SU-DHL-6 (cell line): ENCODE results near the gene TMEM175.

Experiments
- H2AFZ ChIP-seq: fragments of 200-600 bp; sonication (generic); 2 replicates; pipeline ENCODE4 v1.6.1; 2014; ENCODE audit warnings: low read depth, mild to moderate bottlenecking, moderate library complexity, mixed read lengths, antibody characterized with exemption, low read length; ENCODE audit not compliant: severe bottlenecking
- H3F3A ChIP-seq: fragments of 200-600 bp; shearing (Covaris generic); 2 replicates; pipeline ENCODE4 v1.6.0; 2016; ENCODE audit warnings: antibody characterized with exemption, mild to moderate bottlenecking; ENCODE audit not compliant: insufficient read depth
- H3K27ac ChIP-seq: fragments of 200-600 bp; sonication (generic); 2 replicates; pipeline ENCODE4 v1.5.1; 2016; ENCODE audit warnings: low read depth, mild to moderate bottlenecking, low read length, moderate library complexity, mixed read lengths
- H3K27me3 ChIP-seq: fragments of 200-600 bp; sonication (generic), shearing (Covaris generic); 2 replicates; pipeline ENCODE4 v1.6.0; 2014; ENCODE audit warnings: mild to moderate bottlenecking, low read length
- H3K36me3 ChIP-seq: fragments of 200-600 bp; sonication (generic); 2 replicates; pipeline ENCODE4 v1.6.1; 2014; ENCODE audit warnings: mild to moderate bottlenecking, low read length, mixed read lengths
- H3K4me2 ChIP-seq: fragments of 300-600, 200-600 bp; shearing (Covaris generic), sonication (generic); 2 replicates; pipeline ENCODE4 v1.6.0; 2014; ENCODE audit warnings: low read length, low read depth, mild to moderate bottlenecking; ENCODE audit not compliant: poor library complexity, severe bottlenecking
- H3K4me3 ChIP-seq: fragments of 200-600 bp; sonication (generic); 2 replicates; pipeline ENCODE4 v1.5.1; 2014; ENCODE audit warnings: antibody characterized with exemption, low read length, mild to moderate bottlenecking, mixed read lengths; ENCODE audit not compliant: insufficient read depth, poor library complexity, severe bottlenecking
- H3K79me2 ChIP-seq: fragments of 200-600 bp; sonication (generic); 2 replicates; pipeline ENCODE4 v1.6.1; 2014; ENCODE audit warnings: mild to moderate bottlenecking, low read length, moderate library complexity; ENCODE audit not compliant: insufficient read depth
- H3K9ac ChIP-seq: fragments of 200-600 bp; sonication (generic); 2 replicates; pipeline ENCODE4 v1.7.0; 2014; ENCODE audit warnings: mild to moderate bottlenecking, low read length
- H3K9me2 ChIP-seq: fragments of 200-600 bp; sonication (generic); replicated peaks from 2 replicates; pipeline ENCODE4 v1.6.1; 2014; ENCODE audit warnings: low read length; ENCODE audit not compliant: insufficient read depth
- H3K9me3 ChIP-seq: fragments of 200-600 bp; sonication (generic); 2 replicates; pipeline ENCODE4 v1.6.1; 2014; ENCODE audit warnings: low read length, mixed read lengths; ENCODE audit not compliant: insufficient read depth
- H4K20me1 ChIP-seq: fragments of 200-600 bp; sonication (generic); 2 replicates; pipeline ENCODE4 v1.6.1; 2014; ENCODE audit warnings: low read depth, mild to moderate bottlenecking, antibody characterized with exemption, low read length, moderate library complexity, mixed read lengths
- CTCF ChIP-seq: fragments of 200-600 bp; sonication (generic); IDR thresholded peaks from one replicate; pipeline ENCODE4 v1.5.1; 2017; ENCODE audit warnings: antibody characterized with exemption, mild to moderate bottlenecking, low read length, moderate library complexity; ENCODE audit not compliant: insufficient read depth, poor library complexity, severe bottlenecking
- EZH2phosphoT487 ChIP-seq: fragments of 200-600 bp; sonication (generic), shearing (Covaris generic); conservative IDR thresholded peaks from 2 replicates; pipeline ENCODE4 v1.6.1; 2018; ENCODE audit warnings: mild to moderate bottlenecking, antibody characterized with exemption, low read length, moderate library complexity, mixed read lengths

Gene TMEM175

GRCh38 chr4:905485-906338 lies 26.5 kb upstream of the TMEM175 start:
- TF ChIP-seq EZH2phosphoT487 = no peak
- no peak for TF ChIP-seq CTCF
- Histone ChIP-seq H3K4me2 (no peak overlapping the region), H4K20me1 (no peaks in the 10 kb centered on the region), H3K4me3 (no peak overlapping the region), H3K9me3 (no peaks in the 10 kb centered on the region), H3K79me2 (peaks cover 3% of the 10 kb centered on the region; the same call in 1 of the 2 replicates), H3K27me3 (no peaks in the 10 kb centered on the region), H3F3A (no peaks in the 10 kb centered on the region), H3K36me3 (no peaks in the 10 kb centered on the region), H2AFZ (no peak overlapping the region), H3K9ac (no peak overlapping the region), H3K9me2 (no peaks in the 10 kb centered on the region), H3K27ac (no peak overlapping the region)

GRCh38 chr4:906339-907102 lies 25.7 kb upstream of the TMEM175 start:
- TF ChIP-seq EZH2phosphoT487 (no peak), CTCF (no peak)
- H3K27ac ChIP-seq = no peak overlapping the region
- no peaks in the 10 kb centered on the region for H3K9me2 ChIP-seq
- H4K20me1 ChIP-seq = no peaks in the 10 kb centered on the region
- H3K79me2 ChIP-seq = peaks cover 6% of the 10 kb centered on the region; the same call in 1 of the 2 replicates
- H3K9ac ChIP-seq = no peak overlapping the region
- H3K4me2 ChIP-seq = no peak overlapping the region
- no peak overlapping the region for H2AFZ ChIP-seq
- H3K4me3 ChIP-seq = no peak overlapping the region
- H3F3A ChIP-seq = no peaks in the 10 kb centered on the region
- H3K36me3 ChIP-seq = no peaks in the 10 kb centered on the region
- H3K27me3 ChIP-seq = no peaks in the 10 kb centered on the region
- no peaks in the 10 kb centered on the region for H3K9me3 ChIP-seq

GRCh38 chr4:907103-907400 lies 25.2 kb upstream of the TMEM175 start:
- H3K36me3 ChIP-seq = no peaks in the 10 kb centered on the region
- no peaks in the 10 kb centered on the region for H3K9me2 ChIP-seq
- no peak overlapping the region for H3K9ac ChIP-seq
- H3K9me3 ChIP-seq = no peaks in the 10 kb centered on the region
- H3K79me2 ChIP-seq = peaks cover 9% of the 10 kb centered on the region; the same call in 1 of the 2 replicates
- no peak overlapping the region for H3K27ac ChIP-seq
- no peak overlapping the region for H2AFZ ChIP-seq
- H3K4me2 ChIP-seq = no peak overlapping the region
- H3K27me3 ChIP-seq = no peaks in the 10 kb centered on the region
- no peaks in the 10 kb centered on the region for H3F3A ChIP-seq
- no peak overlapping the region for H3K4me3 ChIP-seq
- TF ChIP-seq EZH2phosphoT487 (no peak), CTCF (no peak)
- no peaks in the 10 kb centered on the region for H4K20me1 ChIP-seq
